Activated CD8-positive, alpha-beta memory T cell treated with anti-CD3 and anti-CD28 coated beads for 36 hours (primary cell): ENCODE results near the gene FSTL4. TPM values are rescaled to one million over a fixed set of nuclear protein-coding genes. Genes with fewer than 3 reads are reported as not detected.

Source experiments
- CTCF ChIA-PET: fragments of 350-600 bp; sonication (Branson Sonifier 250); formaldehyde crosslinking; loops from one replicate; lab custom pipeline; 2021; ENCODE audit warnings: antibody characterized with exemption; lab: Charles Lee
- POLR2A ChIA-PET: fragments of 350-600 bp; sonication (Branson Sonifier 250); formaldehyde crosslinking; loops from one replicate; lab custom pipeline; 2021; ENCODE audit warnings: antibody characterized with exemption; lab: Charles Lee
- total RNA-seq, 2 experiments: library from RNA; stranded (reverse); gene quantifications; one replicate each; pipeline ENCODE4 v1.2.3, GENCODE V29; 2021

FSTL4 gene
- total RNA-seq, 2 experiments from 2014 or later = 0.30 TPM; not detected in 1

DNA sequence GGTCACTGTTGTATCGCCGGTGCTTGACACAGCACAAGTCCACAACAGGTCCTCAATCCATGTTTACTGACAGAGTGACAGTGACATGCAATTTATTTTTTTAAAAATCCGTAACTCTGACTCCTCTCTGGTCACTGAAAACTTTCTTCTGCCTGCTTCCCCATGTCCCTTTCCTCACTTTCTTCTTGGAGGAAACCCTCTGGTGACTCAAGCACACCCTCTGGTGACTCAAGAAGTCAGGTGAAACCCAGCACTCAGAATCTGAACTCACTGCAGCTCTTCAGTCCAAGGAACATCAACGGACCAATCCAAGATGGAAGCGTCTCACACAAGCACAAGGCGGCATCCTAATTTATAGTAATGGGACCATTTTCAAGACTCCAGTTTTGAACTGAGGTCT, 245.9 kb downstream of the FSTL4 start:
- POLR2A ChIA-PET = no interaction called here
- CTCF ChIA-PET = no interaction called here

DNA sequence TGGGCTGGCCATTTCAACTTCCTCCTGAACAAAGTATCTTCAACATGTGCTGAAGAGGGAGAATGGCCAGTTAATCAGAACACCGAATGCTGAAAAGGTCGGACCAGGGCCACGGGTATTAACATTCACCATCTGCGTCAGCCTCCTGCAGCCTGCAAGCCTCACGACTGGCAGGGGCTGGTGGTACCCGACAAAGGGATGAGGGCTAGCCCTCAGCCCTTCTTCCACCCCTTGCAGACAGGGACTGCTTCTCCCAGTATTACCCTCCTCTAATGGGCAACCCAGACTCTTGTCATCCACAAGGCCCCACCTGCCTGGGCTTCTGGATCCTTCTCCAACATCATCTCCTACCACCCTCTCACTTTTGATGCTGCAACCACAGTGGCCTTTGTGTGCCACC, 246.6 kb downstream of the FSTL4 start:
- POLR2A ChIA-PET = no interaction called here
- CTCF ChIA-PET = no interaction called here

DNA sequence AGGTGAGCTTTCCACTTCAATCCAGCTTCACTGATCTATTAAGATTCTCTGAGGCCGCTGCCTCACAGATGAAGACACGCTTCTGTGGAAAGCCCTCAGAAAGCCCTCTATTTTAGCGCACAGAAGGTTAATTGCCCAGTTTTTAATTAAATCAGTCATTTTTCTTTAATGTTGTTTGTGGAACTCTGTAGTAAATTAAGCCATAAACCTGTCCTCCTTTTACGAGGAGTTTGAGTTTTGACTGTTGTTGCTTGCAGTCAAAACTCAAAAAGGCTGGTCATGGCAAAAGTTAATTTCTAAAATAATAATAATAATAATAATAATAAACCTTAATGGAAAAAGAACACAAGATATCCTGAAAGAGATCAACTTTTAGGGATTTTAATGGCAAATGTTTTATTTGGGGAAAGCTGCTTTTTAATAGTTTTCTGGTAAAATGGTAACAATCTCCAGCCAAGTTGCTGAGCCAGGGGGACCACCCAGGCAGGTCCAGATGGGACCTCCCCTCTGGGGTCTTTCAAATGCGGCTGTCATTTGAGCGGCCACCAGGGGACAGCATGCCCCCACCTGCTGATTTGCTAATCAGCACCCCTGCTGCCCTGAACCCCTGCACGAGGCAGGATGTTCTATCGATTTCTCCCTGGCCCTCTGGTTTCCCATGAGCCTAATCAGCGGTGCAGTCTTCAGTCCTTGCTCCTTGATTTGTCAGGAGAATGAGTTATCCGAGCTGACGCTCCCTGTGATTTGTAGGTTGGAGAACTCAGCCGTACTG, 247.2 kb downstream of the FSTL4 start:
- POLR2A ChIA-PET = no interaction called here
- CTCF ChIA-PET = no interaction called here

DNA sequence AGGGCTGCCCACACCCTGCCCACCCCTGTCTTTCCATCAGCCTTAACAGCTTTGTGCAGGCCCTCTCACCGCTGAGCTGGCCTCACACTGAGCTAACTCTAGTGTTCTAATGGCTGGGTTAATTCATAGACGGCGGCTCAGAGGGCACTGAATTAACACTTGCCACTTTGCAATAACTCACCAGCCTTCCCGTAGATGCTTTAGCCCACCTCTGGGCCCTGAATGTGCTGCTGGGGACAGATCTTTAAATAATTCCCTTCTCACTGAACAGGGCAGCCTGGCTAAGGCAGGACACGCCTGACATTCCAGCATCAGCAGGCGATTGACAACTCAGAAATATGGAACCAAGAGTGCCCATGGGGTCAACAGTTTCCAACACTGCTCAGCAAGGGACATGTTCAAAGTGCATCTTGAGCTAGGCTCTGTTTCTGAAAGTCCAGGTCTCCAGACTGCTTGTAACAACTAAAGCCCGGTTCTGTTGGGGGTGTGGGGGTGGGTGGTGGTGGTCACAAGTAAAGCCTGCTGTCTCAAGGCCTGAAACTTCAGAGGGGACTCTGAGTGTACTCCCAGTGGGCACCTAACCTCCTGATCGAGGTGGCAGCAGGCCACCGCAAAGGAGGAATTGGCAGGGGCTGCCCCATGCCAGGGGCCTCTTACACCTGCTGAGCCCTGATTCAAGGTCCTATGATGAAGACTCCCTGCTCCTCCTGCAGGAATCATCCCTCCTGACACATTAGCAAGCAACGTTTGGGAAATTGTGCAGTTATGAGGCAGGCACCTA, 248.3 kb downstream of the FSTL4 start:
- CTCF ChIA-PET = no interaction called here
- POLR2A ChIA-PET = no interaction called here

DNA sequence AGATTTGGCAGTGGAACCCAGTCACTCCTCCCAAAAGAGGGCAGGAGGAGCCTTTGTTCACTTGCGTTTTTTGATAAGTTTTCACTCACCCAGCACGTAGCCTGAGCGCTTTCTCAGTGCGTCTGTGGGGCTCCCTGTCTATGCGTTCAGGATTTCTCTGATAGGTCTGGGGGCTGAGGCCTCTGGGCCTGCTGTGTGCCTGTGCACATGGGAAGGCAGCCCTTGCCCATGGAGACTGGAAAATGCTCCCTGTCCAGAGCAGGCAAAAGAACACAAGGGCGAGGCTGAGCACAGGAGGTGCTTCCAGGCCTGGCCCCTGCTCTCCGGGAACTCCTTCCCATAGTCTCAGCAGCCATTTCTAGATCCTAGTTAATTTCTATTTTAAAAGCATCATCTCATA, 249.9 kb downstream of the FSTL4 start:
- ChIA-PET CTCF (no interaction called here), POLR2A (no interaction called here)

DNA sequence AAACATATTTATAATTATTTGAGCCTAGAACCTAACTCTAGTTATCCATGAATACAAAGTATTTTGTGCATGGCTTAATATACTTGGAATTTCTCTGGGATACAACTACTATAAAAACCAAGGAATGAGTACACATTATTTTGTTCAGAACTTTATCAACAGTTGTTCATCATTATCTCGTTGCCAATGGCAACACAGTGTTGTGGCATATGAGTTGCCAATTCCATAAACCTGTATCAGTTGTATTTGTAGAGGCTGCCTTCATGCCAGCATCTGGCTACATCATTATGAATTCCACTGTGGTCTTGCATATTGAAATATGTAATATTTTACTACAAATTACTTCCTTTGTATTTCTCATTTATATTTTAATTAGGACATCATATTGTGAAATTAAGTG, 250.4 kb downstream of the FSTL4 start:
- CTCF ChIA-PET = no interaction called here
- POLR2A ChIA-PET = no interaction called here

DNA sequence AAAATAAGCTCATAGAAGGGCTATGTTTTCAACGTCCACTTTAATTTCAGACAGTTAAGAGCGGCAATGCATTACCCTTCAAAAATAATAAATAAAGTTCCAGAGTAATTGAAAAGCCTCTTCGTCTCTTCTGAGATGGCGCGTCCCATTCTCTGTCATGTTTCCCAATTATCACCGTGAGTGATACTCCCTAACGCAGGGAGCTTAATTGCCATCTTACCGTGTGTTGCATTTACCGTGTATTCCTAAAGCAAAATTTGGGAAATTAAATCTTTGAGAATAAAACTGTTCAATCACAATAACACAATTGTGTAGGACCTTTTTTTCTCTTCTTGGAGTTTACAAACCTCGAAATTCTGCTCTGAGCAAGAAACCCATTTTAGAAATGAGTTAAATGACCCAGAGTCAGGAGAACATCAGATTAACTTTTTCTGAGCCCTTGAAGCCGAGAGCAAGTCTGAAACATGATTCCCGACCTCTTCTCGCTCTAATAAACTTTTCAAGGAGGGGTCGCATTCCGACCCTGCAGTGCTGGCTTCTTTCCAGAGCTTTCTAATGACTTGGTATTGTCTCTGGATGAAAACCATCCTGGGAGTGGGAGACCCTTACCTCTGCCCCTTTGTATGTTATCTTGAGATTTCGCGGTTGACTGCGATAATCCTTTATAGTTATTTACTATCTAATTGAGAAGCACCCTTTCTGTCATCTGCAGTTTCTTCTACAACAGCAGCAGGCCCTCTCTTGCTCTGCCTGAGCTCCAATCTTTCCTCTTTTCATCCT, 251.5 kb downstream of the FSTL4 start:
- CTCF ChIA-PET = interaction anchor here (0.9 kb wide), 1 partner anchor 11 kb away, joined by 4 read pairs; no protein-coding TSS in a partner anchor
- POLR2A ChIA-PET = no interaction called here

DNA sequence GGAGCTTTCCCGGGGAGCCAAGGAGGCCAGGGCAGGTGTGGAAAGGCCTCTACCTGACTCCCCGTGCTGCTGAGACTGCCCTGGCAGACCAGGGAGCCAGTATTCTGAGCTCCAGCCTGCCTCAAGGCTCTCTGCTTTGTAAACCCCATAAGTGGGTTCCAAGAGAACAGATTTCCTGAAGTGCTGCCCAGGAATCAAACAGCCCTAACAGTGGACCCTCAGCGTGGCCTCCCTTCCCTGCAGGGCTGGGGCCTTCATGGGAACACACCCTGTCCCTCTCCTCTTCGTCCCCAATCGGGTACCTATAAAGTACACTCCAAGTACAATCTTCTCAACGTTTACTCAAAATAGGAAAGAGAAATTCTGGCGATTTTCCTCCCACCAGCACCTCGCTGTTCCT, 252.5 kb downstream of the FSTL4 start:
- POLR2A ChIA-PET = no interaction called here
- CTCF ChIA-PET = interaction anchor here (0.9 kb wide), 1 partner anchor 12 kb away, joined by 4 read pairs; no protein-coding TSS in a partner anchor

DNA sequence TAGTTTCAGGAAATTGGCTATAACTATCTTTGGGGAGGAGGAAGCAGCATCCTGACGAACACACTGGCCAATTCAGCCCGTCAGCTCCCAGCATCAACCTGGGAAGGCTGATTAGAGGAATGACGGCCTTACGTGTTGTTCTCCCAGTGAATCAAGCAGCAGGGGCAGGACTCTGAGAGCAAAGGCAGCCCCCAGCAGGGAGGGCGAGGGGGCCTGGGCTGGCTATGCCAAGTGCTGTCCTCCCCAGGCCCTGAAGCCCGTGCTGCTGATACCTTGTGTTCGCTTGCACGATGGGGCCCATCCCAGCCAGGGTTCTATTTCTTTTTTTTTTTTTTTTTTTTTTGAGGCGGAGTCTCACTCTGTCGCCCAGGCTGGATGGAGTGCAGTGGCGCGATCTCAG, 254.1 kb downstream of the FSTL4 start:
- CTCF ChIA-PET = no interaction called here
- POLR2A ChIA-PET = no interaction called here

DNA sequence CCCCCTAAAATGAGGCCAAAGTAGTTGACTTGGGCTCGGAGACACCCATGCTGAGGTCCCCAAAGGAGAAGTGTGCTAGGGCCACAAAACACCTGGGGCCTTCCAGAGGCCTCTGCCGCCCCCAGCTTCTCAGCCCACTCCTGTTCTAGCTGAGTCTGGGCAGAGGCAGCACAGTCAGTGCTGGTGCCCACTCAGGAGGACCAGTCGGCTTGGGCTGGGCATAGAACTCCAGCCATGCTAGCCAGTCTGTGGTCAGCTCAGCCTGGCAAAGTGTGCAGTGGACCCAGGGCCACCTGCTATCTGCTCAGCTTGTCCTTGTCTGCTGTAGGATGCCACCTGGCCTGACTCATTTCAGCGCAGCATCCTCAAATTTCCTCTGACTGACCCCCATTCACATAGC, 254.6 kb downstream of the FSTL4 start:
- POLR2A ChIA-PET = no interaction called here
- CTCF ChIA-PET = no interaction called here

DNA sequence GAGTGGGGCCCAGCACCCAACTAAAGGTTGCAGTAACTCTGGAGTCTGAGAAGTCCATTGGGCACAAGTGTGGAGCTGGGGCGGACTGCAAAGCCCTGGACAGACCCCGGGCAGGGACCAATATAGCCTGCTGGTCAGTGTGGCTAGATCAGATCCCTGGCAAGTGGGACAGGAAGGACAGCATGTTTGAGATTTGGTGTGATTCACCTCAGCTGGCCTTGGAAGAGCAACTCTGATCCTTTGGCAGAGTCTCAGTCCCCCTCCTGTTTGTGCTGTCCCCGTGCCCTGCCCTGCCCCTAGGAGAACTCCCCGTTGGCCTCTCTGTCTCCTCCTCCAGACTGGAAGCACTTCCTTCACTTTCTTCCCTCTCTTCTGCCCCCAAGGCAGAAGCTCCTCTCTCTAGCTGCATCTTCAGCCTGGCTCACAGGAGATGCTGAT, 255.3 kb downstream of the FSTL4 start:
- ChIA-PET CTCF (no interaction called here), POLR2A (no interaction called here)

DNA sequence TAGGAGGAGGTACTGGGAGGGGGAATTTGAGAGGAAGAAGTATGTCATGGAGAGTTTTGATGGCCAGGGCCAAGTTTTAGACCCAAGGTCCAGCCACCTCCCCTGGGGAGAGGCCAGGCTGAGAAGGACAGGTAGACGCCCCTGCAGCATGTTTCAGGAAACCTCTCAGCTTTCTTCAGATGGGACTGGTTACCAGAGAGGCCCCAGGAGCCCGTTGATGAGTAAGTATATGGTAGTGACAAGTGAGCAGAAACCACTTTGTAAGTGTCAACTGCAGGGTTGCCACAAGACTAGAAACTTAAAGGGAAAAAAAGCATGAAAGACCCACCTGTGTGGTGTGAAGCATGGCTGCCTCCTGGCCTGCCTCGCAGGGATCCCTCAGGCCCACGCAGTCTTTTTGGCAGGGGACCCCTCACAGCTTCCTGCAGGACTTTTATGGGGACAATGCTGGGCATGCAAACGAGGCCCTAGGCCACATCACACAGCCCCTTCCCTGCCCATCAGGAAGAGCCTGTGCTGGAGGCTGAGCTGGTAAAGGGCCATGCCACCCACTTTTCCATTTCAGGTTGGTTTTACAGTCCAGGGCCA, 255.9 kb downstream of the FSTL4 start:
- ChIA-PET CTCF (no interaction called here), POLR2A (no interaction called here)

DNA sequence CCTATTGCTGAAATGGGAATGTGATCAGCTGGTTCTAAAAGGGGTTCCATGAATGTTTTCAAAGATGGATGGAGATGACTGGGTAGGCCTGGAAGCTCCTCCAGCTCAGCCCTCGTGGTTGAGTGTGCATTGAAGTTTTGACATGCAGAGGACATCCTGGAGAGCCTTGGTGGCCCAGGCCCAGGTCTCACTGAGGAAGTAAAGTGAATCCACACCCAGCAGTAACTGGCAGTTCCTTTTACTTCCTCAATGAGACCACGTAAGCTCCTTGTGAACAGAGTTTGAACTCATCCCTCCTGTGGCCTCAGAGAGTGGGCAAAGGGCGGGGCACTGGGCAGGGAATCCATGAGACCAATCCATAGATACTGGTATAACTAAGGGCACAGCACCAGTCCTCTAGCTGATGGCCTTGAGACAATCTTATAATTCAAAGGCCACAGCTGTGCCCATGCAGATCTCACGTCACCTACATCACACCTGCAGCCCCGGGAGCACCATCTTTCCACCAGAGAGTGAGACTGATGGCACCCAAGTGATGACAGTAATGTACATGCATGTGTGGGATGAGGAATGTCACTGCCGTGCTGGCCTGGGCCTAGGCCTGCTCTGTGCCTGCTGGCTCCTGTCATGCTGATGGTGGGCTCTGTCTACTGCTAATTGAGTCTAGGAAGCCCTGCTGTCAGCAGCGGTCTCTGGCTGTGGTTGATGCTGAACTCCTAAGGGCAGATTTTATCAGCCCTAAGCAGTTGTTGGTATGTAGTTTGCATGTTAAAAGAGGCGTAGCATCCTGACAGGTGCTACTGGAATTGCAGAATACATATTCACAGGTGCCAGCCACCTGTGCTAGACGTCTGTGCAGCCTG, 257.8 kb downstream of the FSTL4 start:
- CTCF ChIA-PET = interaction anchor here (0.6 kb wide), 1 partner anchor 604 kb away, joined by 3 read pairs; no protein-coding TSS in a partner anchor
- POLR2A ChIA-PET = no interaction called here

DNA sequence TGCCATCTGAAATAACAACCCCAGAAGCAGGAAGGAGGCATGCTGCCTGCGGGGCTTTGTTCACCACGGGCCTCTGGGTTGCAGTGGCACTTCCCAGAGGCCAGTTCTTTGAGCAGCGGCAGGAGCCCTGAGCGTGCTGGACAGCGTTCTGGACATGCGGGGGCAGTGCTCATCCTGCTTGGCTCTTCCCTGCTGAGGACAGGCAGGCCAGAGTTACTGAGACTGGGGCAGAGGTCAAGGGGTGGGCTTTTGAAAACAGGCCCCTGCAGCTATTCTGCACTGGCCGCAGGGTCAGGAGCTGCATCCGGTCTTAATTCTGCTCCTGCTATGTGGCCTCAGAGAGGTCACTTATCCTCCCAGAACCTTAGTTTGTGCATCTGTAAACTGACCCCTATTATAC, 258.6 kb downstream of the FSTL4 start:
- ChIA-PET CTCF (no interaction called here), POLR2A (no interaction called here)

DNA sequence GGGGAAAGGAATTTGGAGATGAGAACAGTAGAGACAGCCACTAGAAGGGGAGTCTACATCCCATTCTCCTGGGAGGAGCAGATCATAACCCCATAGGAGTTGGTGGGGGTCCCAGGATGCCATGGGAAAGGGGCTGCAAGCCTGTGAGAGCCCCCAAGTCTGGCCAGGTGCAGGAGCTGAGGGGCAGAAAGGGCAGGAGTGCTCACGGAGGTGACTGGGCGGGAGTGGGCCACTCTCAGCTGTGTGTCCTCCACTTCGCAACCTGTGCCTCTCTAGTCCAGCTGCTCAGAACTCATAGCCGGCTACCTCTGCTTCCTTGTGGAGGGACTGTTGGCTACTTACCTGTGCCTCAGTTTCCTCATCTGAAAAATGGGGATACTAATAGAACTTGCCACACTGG, 263.9 kb downstream of the FSTL4 start:
- ChIA-PET POLR2A (no interaction called here), CTCF (no interaction called here)

DNA sequence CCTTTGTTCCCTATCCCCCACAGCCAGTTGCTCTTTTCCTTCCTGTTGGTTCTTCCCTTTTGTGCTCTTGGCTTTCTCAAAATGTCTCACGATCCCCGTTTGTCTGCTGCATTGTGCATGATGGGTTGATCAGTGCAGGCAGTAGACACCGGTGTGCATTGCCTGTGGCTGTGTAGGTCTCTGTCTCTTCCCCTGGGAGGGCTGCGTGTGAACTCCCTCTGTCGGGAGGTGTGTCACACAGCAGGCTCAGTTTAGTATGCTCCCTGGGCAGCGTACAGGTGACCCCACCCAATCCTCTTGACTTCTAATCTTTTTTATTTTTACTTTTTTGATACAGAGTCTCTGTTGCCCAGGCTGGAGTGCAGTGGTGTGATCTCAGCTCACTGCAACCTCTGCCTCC, 265.3 kb downstream of the FSTL4 start:
- ChIA-PET POLR2A (no interaction called here), CTCF (interaction anchor here (0.8 kb wide), 1 partner anchor 37 kb away, joined by 3 read pairs; no protein-coding TSS in a partner anchor)

DNA sequence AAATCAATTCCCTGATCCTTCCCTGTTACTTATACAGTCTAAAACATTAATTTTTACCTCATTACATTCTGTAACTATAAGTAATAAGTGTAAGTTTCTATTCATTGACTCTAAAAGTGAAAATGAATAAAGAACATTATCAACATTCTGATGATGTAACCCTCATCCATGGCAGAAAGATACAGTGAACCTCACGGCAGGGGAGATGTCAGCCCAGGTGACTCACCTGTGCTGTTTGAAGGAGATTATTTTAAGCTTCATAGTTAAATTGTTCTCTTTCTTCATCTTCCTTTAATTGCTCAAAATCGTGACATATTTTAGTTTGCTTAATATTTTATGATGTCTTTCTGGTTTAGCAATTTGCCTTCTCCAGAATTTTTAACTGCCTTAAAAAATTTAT, 268.1 kb downstream of the FSTL4 start:
- ChIA-PET POLR2A (no interaction called here), CTCF (no interaction called here)

DNA sequence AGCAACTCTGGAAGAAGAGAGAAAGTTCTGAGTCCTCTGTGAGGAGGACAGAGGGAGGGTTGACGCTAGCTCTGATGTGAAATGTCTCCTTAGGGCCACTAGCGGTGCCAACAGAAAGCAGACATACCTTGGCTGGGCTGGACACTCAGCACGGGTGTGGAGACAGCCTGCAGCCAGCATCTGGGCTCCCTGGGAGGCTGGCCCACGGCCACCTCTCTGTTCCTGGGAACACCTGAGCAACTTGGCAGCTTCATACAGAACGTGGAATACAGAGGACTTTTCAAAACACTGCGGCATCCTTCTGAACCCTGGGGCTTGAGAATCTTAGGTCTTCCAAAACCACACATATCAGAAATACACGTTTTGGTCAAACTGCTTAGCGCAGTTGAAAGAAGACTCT, 269.1 kb downstream of the FSTL4 start:
- ChIA-PET POLR2A (no interaction called here), CTCF (no interaction called here)
